ENCODE measurements around the gene RGPD8. TPM values are rescaled to one million over a fixed set of nuclear protein-coding genes. Genes with fewer than 3 reads are reported as not detected.
"Not testable (repeated sequence)": the region's sequence is repeated elsewhere in the genome, so short reads cannot be mapped to it uniquely, and the experiment has no call there.

The RGPD8 gene
- total RNA-seq, 1 donor from 2014 or later: 5.0 TPM

GRCh38 chr2:112449854-112450253, 16.4 kb upstream of the RGPD8 start:
- no peaks in the 10 kb centered on the region for H3K27me3 Mint-ChIP-seq (ENCODE audit: low read depth)
- H3K9me3 Mint-ChIP-seq (ENCODE audit: low read depth): peaks cover 12% of the 10 kb centered on the region
- DNase-seq (ENCODE audit: low spot score): no peak
- no peak overlapping the region for H3K4me3 Mint-ChIP-seq (ENCODE audit: unreplicated experiment)
- peaks cover 1% of the 10 kb centered on the region for H3K36me3 Mint-ChIP-seq (ENCODE audit: low read depth)
- H3K27ac Mint-ChIP-seq (ENCODE audit: unreplicated experiment): no peak overlapping the region
- no peak for TF ChIP-seq CTCF (IDR thresholded peaks at IDR 0.05)
- H3K4me1 Mint-ChIP-seq (ENCODE audit: low read depth): no peaks in the 10 kb centered on the region

GRCh38 chr2:112444256-112444655, 10.8 kb upstream of the RGPD8 start:
- not testable (repeated sequence) for H3K27ac Mint-ChIP-seq (ENCODE audit: unreplicated experiment); H3K4me1 Mint-ChIP-seq (ENCODE audit: low read depth); DNase-seq (ENCODE audit: low spot score); H3K9me3 Mint-ChIP-seq (ENCODE audit: low read depth); H3K4me3 Mint-ChIP-seq (ENCODE audit: unreplicated experiment); H3K36me3 Mint-ChIP-seq (ENCODE audit: low read depth)
- H3K27me3 Mint-ChIP-seq (ENCODE audit: low read depth): peaks cover 17% of the 10 kb centered on the region

- not testable (repeated sequence) for H3K4me1 Mint-ChIP-seq (ENCODE audit: low read depth); DNase-seq (ENCODE audit: low spot score); H3K36me3 Mint-ChIP-seq (ENCODE audit: low read depth); H3K27ac Mint-ChIP-seq (ENCODE audit: unreplicated experiment); H3K4me3 Mint-ChIP-seq (ENCODE audit: unreplicated experiment); H3K9me3 Mint-ChIP-seq (ENCODE audit: low read depth)
- peaks cover 21% of the 10 kb centered on the region for H3K27me3 Mint-ChIP-seq (ENCODE audit: low read depth)
Observed at GRCh38 chr2:112438603-112439261, 5.3 kb upstream of the RGPD8 start.

- H3K27me3 Mint-ChIP-seq (ENCODE audit: low read depth): peaks cover 14% of the 10 kb centered on the region
- H3K27ac Mint-ChIP-seq (ENCODE audit: unreplicated experiment); H3K9me3 Mint-ChIP-seq (ENCODE audit: low read depth); H3K4me1 Mint-ChIP-seq (ENCODE audit: low read depth); DNase-seq (ENCODE audit: low spot score); H3K36me3 Mint-ChIP-seq (ENCODE audit: low read depth); H3K4me3 Mint-ChIP-seq (ENCODE audit: unreplicated experiment): not testable (repeated sequence)
Observed at GRCh38 chr2:112437405-112437831, 4.0 kb upstream of the RGPD8 start.

GRCh38 chr2:112436993-112437392, 3.5 kb upstream of the RGPD8 start:
- not testable (repeated sequence) for H3K4me1 Mint-ChIP-seq (ENCODE audit: low read depth)

GRCh38 chr2:112435716-112436431, 2.4 kb upstream of the RGPD8 start:
- H3K4me3 Mint-ChIP-seq (ENCODE audit: unreplicated experiment); H3K27me3 Mint-ChIP-seq (ENCODE audit: low read depth); H3K36me3 Mint-ChIP-seq (ENCODE audit: low read depth); H3K9me3 Mint-ChIP-seq (ENCODE audit: low read depth); H3K4me1 Mint-ChIP-seq (ENCODE audit: low read depth); DNase-seq (ENCODE audit: low spot score); H3K27ac Mint-ChIP-seq (ENCODE audit: unreplicated experiment): not testable (repeated sequence)

More at GRCh38 chr2:112436993-112437392, 3.5 kb upstream of the RGPD8 start:
- not testable (repeated sequence) for H3K36me3 Mint-ChIP-seq (ENCODE audit: low read depth); DNase-seq (ENCODE audit: low spot score); H3K27me3 Mint-ChIP-seq (ENCODE audit: low read depth); H3K27ac Mint-ChIP-seq (ENCODE audit: unreplicated experiment); H3K4me3 Mint-ChIP-seq (ENCODE audit: unreplicated experiment); H3K9me3 Mint-ChIP-seq (ENCODE audit: low read depth)

GRCh38 chr2:112434890-112435715, 1.7 kb upstream of the RGPD8 start:
- not testable (repeated sequence) for H3K4me1 Mint-ChIP-seq (ENCODE audit: low read depth); DNase-seq (ENCODE audit: low spot score); H3K27ac Mint-ChIP-seq (ENCODE audit: unreplicated experiment); H3K27me3 Mint-ChIP-seq (ENCODE audit: low read depth); H3K4me3 Mint-ChIP-seq (ENCODE audit: unreplicated experiment); H3K36me3 Mint-ChIP-seq (ENCODE audit: low read depth); H3K9me3 Mint-ChIP-seq (ENCODE audit: low read depth)

Data from chondrocyte (in vitro differentiated cells).